HG02852 (cell line): ENCODE results near the gene IER5L.
A peak's percentile ranks its signal among the peaks of the same experiment; 100 is the strongest.
"Not testable (repeated sequence)": the region's sequence is repeated elsewhere in the genome, so short reads cannot be mapped to it uniquely, and the experiment has no call there.

Source experiments
- ATAC-seq: cut with Tn5 transposase; IDR thresholded peaks from one replicate; pipeline ENCODE4 v1.9.1; 2021; ENCODE audit warnings: mild to moderate bottlenecking, moderate library complexity; ENCODE audit not compliant: unreplicated experiment

The IER5L gene

GRCh38 chr9:129140397-129141065 lies 37.5 kb downstream of the IER5L start:
- ATAC-seq: peak; percentile 6

- ATAC-seq: peak; percentile 67
Observed at GRCh38 chr9:129139993-129140396, 38.1 kb downstream of the IER5L start.

DNA sequence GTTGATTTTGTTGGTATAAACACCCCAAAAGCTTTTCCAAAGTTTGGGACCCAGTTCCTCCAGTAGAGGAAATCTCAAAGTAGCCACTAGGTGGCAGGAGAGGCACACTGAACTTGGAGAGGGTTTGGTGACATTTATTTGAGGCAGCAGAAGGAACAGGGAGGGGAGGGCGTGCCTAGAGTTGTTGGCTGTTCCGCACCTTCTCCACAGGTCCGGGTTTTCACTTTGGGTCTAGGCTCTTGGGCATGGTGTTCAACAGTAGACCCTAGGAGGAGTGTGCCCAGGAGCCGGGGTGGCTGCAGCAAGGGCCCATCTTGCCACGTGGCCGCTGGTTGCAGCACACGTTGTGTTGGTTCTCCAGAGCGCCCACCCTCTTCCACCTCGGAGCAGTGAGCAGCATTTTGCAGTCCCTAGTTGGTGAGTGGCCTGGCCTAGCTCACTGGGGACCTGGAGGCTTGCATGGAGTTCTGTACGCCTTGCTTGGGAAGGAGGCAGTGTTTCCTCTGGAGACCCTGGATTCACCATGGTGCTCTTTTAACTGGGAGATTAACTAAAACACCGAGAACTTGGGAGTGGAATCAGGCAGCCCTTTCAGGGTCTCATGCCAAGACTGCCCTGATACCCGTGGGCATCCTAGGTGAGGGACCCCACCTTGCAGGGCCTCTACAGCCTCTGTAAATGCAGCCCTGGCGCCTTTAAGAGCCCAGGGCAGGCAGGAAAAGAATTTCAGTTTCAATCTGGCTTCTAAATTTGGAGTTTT lies 38.6 kb downstream of the IER5L start:
- ATAC-seq: peak; percentile 3

DNA sequence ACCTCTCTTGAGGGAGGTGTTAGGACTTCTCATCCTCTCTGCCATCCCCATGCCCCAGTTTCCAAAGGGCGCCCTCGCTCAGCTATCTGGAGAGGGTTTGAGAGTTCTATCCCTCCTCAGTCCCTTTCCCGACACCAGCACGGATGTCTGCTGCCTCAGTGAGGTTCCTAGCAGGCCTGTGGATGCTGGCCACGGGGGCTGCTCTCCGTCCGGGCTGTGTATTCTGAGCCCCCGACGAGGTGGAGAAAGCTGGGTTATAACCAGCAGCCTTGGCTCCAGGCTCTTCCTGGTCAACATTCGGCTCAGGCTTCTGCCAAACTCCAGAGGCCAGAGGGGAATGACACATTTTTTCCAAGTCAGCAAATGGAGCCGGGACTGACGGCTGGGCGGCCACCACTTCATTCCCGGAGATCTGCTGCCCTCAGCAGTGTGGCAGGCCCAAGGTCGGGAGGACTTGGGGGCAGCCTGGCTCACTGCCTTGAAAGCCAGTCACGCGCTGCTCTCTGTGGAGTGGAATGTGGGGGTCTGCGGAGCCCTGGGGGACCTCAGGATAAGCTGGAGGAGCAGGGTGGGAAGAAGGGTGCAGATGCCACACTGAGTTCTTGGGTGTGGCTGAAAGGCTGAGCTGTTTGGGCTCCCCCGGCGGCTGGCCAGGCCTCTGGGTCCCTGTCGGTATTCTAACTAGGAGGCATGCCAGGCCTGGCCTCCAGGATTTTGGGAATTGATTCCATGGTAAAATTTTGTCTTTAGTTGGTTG lies 39.4 kb downstream of the IER5L start:
- ATAC-seq: no peak

GRCh38 chr9:129138144-129138462 lies 40.0 kb downstream of the IER5L start:
- no peak for ATAC-seq

DNA sequence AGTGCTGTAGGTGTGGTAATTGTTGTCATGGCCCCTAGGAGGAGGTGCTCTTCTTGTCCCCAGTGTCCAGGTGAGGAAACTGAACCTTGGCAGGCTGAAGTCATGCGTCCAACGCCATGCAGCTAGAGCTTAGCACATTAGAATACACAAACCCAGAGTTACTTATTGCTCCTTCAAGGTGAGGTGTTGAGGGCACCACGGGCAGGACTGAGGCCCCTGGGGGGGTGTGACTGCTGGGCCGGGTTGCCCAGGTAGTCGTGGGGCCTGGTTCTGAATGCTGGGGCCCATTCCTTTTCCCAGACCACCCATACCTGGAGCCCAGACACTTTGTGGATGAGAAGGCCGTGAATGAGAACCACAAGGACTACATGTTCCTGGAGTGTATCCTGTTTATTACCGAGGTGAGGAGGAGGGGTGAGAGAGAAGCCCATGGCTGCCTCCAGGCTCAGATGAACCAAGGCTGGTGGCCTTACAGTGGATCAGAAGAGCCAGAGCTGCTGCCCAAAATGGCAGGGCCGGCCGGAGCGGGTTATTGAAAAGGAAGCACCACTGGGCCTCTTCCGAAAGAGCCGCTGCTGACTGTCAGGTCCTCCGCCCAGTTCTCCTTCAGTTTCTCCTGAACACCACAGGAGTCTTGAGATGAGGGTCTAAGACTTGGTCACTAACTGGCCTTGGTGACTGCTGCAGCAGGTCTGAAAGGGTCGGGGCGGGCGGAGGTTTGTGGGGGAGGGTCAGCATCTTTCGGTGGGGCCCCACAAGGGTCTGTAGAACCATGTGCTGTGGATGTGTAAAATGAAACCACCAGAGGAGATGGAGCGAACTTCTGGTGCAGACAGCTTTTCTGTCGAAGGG lies 40.5 kb downstream of the IER5L start:
- ATAC-seq: no peak

- ATAC-seq: no peak
Observed at GRCh38 chr9:129136446-129137035, 41.5 kb downstream of the IER5L start.

- ATAC-seq: no peak
Observed at GRCh38 chr9:129135476-129135875, 42.6 kb downstream of the IER5L start.

DNA sequence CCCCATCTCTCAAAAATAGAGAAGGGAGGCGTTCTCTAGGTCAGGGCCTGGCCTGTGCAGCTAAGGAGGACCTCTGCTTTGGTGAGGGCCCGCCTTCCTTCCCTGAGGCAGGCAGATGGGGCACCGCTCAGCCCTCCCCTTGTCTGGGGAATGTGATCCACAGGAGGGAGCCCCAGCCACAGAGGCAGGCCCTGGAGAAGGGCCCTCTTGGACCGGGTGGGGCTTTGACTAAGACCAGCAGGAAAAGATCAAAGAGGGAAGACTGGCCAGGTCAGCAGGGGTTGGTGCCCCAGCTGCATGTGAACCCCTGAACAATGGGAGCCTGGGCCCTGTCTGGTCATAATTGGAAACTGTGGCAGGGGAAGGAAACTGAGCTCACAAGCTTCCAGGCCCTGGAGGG lies 45.0 kb downstream of the IER5L start:
- no peak for ATAC-seq

DNA sequence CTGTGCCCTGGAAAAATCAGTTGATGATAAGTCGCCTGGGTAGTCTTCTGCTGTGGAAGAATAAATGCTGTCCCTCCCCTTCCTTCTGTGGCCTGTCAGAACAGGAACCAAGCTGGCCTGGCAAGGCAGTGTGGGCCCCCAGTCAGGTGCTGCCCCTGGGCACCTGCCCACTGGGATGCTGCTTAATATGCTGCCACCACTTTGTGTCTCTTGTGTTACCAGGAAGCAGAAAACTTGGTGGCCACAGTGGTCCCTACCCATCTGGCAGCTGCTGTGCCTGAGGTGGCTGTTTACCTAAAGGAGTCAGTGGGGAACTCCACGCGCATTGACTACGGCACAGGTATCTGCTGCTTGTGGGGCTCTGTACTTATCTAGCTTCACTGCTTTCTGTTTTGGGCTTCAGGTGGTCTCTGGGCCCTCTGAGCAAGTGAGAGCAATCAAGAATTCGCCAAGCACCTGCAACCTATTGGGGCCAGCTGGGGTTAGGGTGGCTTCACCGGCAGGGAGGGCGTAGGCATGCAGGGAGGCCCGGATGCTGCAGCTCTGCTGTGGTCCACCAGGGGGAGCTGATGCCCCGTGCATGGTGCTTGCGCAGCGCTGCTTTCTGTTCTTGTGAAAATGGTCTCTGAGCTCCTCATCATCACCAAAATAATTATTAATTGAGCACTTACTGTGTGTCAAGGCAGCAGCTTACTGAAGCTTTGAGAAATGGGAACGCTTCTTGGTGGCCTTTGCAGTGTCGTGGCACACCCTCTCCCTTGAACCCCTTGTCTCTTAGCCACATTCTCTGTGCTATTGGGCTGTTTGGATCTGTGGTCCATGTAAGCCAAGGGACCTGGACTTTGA lies 46.5 kb downstream of the IER5L start:
- no peak for ATAC-seq

- ATAC-seq: no peak
Observed at GRCh38 chr9:129130791-129131190, 47.3 kb downstream of the IER5L start.

- ATAC-seq: not testable (repeated sequence)
Observed at GRCh38 chr9:129130271-129130670, 47.8 kb downstream of the IER5L start.

DNA sequence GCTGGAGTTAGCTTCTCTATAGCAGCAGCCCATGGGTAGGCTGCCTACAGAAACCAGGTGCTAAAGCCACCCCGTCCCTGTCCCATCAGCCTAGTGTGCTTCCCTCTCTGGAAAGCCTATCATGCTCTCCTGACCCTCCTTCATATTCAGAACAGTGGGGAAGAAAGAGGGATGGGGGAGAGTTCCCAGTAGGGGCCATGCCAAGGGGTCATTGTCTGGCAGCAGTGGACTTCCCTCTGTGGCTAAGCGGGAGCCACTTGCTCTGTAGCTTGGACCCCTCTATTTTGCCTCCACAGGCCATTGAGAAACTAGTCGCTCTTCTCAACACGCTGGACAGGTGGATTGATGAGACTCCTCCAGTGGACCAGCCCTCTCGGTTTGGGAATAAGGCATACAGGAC lies 49.4 kb downstream of the IER5L start:
- ATAC-seq: no peak

- no peak for ATAC-seq
Observed at GRCh38 chr9:129126749-129127618, 51.1 kb downstream of the IER5L start.
